HK-2 (cell line): ENCODE data around the gene F2.

Experiments used
- DNase-seq: peaks from one replicate; pipeline ENCODE4 v3.0.0-alpha.2; 2018; ENCODE audit not compliant: unreplicated experiment

F2 gene

DNA sequence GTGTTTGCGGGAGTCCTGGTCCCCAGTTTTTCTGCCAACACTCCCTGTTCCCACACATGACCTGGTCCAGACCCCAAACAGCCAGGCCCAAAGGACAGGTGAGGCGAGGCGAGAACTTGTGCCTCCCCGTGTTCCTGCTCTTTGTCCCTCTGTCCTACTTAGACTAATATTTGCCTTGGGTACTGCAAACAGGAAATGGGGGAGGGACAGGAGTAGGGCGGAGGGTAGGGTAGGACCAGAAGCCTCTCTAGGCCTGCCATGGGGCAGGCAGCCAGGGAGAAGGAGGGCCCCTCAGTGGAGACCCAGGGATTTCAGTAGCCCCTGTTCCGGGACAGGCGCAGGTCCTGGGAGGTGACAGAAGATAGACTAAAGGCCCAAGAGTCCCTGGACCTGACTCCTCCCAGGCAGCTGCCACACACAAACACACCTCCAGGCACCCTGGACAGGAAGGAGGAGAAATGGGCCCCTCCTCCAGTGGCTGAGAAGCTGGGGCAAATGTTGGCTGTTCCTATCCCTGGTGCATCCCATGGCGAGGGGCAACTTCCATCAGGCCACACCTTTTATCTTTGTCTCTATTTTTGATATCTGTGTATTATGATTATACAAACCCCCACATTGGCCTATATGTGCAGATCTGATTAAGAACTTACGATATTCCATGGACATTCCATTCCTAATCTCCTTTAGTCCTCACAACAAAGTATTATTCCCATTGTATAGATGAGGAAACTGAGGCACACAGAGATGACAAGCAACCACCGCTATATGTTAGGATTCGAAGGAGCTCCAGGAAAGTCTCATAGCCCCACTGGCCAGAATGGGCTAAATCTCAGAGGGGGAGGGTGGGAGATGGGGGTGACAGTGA, 626 bp upstream of the F2 start:
- DNase-seq: no peak

DNA sequence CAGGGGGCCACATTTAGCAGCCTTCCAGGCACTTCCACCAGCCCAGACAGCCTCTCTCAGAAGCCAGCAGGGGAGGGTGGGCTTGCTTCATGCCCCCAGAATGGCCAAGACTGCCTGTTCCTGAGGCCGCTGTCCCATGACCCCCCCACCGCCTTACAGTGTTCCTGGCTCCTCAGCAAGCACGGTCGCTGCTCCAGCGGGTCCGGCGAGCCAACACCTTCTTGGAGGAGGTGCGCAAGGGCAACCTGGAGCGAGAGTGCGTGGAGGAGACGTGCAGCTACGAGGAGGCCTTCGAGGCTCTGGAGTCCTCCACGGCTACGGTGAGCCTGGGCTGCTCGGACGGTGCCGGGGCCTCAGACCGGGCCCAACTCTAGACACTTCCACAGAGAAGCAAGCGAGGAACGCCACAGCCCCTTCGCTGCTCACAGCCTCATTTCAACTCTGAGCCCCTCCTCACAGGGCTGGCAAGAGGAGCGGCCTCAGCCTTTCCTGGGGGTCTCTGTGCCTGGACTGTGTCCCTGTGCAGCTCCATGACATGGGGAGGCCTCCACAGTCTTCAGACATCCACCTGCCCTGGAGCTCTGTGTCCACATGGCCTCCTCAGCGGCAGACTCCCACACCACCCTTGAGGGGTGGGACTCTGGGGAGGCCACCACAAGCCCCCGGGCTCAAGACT, 668 bp downstream of the F2 start:
- no peak for DNase-seq

DNA sequence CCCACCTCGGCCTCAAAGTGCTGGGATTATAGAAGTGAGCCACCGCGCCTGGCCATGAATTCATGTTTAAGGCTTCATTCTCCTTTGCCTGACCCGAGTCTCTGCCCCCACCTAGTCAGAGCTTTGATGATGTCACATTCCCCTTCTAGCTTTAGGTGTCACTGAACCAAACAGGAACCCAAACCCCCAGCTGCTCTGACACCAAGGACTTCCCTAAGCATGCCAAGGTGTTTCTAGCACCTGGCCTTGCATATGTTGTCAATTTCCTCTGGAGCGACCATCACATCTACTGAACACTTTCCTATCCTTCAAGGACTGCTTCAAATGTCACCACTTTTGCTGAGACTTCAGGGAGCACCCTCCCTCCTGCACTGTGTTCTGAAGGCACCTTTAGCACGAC, 2.3 kb downstream of the F2 start:
- DNase-seq: no peak

DNA sequence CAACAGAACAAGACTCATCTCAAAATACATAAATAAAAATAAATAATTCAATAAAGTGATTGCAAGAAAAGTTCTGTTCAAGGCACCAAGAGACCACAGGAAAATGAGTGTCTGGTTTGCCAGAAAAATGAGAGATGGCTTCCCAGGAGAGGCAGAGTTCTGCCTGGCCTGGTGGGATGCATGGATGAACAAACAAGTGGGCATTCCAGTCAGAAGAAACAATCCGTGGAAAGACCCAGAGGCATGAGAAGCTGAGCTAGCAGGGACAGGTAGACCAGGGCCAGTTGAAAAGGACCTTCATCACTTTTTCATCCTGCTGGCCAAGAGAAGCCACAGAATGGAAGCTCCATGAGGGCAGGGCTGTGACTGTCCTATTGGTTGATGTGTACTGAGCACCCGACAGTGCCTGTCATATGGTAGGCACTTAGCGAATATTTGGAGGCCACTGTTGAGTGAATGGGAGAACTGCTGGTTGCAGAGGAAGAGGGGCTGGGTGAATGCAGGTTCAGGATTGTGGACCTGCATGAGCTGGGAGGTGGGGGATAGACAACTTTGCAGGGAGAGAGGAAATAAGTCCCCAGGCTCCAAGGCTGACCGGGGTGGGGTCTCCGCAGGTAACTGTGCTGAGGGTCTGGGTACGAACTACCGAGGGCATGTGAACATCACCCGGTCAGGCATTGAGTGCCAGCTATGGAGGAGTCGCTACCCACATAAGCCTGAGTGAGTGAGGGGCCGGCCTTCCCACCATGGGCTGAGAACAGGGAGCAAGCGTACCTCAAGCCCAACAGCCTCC, 3.7 kb downstream of the F2 start:
- no peak for DNase-seq

DNA sequence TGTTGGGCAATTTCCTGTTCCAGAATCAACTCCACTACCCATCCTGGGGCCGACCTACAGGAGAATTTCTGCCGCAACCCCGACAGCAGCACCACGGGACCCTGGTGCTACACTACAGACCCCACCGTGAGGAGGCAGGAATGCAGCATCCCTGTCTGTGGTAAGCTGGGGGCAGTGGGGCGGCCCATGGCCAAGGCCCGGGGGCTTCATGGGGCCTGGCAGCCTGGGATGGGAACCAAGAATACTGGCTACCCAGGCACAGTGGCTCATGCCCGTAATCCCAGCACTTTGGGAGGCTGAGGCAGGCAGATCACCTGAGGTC, 4.3 kb downstream of the F2 start:
- DNase-seq: no peak

DNA sequence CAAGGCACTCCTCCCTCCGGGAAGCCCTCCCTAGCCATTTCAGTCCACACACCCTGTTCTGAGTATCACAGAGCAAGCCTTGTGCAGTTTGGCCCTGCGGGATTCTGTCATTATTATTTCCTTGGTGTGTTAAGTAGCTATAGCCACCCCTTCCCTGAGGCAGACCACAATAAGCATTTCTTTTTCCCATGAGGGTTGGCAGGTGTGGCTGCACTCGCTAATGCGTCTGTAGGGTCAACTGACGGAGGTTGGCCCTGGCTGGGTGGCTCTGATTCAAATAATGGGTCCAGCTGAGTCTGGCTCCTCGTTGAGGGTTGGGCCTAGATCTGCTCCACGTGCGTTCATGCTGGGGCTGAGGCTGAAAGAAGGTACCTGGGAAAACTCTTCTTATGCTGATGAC, 5.1 kb downstream of the F2 start:
- no peak for DNase-seq

DNA sequence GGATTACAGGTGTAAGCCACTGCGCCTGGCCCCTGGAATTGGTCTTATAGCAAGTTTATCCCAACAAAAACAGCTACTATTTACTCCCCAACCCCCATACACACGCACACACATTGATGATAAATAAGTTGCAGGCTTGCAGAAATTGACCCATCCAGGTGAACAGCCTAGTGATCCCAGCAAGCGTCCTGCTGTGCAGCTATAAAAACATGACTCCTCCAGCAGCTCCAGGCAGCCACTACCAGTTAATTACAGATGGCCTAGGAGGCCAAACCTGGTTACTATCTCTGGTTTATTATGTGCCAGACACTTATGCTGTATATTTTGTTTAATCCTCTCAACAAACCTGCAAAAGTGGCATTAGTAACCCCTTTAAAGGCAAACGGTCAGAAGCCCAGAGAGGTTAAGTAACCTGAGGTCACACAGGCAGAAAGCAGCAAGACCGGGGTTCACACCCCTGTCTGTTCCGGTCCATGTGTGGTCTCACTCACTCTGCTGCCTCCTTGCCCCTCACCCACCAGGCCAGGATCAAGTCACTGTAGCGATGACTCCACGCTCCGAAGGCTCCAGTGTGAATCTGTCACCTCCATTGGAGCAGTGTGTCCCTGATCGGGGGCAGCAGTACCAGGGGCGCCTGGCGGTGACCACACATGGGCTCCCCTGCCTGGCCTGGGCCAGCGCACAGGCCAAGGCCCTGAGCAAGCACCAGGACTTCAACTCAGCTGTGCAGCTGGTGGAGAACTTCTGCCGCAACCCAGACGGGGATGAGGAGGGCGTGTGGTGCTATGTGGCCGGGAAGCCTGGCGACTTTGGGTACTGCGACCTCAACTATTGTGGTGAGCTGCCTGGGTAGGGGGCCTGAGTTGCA, 6.6 kb downstream of the F2 start:
- no peak for DNase-seq

DNA sequence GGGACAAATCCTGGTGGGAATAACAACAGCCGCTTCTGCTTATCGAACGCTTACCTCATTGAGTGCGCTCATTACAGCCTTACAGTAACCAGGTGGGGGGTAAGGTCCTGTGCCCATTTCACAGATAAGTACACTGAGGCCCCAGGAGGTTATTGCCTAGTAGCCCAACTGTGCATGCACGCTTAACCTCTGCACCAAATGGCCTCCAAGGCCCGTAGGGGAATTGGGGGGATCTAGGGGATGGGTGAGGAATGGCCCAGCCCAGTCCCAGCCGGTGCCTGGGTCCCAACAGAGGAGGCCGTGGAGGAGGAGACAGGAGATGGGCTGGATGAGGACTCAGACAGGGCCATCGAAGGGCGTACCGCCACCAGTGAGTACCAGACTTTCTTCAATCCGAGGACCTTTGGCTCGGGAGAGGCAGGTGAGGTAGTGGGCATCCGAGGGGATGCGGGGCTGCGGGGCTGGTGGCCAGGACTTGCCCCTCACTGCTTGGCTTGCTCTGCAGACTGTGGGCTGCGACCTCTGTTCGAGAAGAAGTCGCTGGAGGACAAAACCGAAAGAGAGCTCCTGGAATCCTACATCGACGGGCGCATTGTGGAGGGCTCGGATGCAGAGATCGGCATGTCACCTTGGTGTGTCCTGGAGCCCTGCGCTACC, 7.3 kb downstream of the F2 start:
- DNase-seq: no peak

DNA sequence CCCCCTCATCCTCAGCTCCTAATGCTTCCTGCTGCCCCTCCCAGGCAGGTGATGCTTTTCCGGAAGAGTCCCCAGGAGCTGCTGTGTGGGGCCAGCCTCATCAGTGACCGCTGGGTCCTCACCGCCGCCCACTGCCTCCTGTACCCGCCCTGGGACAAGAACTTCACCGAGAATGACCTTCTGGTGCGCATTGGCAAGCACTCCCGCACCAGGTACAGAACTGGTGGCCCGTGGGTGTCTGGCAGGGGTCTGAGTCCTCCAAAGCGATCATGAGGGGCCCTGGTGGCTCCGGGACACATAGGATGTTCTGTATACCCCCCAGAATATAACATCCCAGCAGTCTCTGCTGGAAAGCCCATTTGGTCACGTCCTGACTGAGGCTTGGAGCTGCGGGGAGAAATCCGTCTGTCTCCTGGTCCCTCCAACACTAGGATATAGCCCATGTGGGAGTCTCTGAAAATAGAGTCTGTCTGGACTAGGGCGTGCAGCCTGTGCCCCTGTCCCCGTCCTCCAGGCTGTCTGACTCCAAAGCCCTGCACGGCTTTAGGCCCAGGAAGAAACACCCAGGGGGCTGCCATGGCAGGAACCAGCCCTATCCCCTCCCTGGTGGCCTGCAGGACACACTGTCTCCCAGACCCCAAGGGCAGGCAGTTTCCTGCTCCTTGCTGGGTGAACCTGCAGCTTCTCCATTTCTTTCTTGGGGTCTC, 9.1 kb downstream of the F2 start:
- DNase-seq: no peak

DNA sequence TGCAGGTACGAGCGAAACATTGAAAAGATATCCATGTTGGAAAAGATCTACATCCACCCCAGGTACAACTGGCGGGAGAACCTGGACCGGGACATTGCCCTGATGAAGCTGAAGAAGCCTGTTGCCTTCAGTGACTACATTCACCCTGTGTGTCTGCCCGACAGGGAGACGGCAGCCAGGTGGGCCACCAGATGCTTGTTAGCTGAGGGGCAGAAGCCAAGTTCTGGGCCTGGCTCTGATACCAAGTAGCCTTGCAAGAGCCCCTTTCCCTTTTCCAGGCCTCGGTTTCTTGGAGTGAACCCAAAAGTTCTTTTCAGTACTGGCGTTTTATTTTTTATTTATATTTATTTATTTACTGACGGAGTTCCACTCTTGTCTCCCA, 9.6 kb downstream of the F2 start:
- DNase-seq: no peak

DNA sequence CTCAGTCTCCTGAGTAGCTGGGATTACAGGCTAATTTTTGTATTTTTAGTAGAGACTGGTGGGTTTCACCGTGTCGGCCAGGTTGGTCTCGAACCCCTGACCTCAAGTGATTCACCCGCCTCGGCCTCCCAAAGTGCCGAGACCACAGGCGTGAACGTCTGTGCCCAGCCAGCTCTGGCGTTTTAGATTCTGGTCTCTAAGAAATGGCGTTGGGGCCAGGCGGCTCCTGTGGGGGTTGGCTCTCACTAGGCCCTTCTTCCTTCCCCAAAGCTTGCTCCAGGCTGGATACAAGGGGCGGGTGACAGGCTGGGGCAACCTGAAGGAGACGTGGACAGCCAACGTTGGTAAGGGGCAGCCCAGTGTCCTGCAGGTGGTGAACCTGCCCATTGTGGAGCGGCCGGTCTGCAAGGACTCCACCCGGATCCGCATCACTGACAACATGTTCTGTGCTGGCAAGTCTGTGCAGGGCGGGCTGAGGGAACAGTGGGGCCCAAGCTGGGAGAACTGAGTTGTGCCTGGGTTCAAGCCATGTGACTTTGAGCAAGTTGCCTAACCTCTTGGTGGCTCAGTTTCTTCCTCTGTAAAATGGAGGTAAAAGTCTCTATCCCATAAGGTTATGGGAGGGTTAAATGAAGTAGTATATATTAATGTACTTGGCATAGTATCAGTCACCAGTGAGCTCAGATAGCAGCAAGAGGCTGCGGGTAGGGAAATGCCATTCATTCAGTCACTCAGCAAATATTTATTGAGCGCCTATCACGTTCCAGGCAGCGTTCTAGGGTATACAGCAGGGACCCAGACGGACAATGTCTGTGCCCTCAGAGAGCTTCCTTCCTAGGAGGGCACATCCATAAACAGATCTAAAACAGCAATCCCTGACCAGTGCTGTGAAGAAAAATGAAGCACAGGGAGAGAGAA, 10.4 kb downstream of the F2 start:
- DNase-seq: no peak

DNA sequence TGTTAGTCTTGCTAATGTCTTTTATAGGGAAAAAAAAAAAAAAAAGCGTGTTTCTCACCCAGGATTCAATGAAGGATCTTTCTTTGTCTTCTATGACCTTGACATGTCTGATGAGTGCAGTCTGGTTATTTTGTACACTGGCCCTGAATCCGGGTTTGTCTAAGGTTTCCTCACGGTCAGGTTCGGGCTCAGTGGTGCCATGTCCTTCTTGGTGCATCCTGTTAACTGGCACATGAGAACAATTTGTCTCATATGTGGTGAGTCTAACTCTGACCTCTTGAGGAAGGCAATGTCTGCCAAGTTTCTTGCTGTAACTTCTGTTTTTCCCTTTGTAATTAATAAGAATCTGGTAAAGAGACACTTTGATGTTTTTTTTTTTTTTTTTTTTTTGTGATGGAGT, 12.5 kb downstream of the F2 start:
- no peak for DNase-seq

DNA sequence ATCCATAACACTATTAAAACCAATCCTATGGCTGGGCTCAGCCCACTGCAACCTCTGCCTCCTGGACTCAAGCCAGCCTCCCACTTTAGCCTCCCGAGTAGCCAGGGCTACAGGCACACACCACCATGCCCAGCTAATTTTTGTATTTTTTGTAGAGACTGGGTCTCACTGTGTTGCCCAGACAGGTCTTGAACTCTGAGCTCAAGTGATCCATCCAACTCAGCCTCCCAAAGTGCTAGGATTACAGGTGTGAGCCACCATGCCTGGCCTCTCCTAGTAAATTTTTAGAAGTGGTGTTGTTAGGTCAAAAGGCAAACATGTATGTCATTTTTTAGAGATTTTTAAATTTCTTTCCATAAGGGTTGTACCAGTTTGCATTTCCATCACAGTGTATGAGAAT, 14.2 kb downstream of the F2 start:
- DNase-seq: no peak

DNA sequence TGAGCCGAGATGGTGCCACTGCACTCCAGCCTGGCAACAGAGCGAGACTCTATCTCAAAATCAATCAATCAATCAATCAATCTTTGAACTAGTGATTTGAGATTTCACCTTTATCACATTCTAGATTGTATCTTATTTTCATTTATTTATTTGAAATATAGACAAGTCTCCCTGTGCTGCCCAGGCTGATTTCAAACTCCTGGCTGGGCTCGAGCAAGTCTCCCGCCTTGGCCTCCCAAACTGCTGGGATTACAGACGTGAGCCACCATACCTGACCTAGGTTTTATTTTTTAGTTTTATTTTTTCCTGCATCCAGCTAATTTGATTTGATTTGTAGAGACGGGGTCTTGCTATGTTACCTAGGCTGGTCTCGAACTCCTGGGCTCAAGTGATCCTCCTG, 17.1 kb downstream of the F2 start:
- DNase-seq: no peak

DNA sequence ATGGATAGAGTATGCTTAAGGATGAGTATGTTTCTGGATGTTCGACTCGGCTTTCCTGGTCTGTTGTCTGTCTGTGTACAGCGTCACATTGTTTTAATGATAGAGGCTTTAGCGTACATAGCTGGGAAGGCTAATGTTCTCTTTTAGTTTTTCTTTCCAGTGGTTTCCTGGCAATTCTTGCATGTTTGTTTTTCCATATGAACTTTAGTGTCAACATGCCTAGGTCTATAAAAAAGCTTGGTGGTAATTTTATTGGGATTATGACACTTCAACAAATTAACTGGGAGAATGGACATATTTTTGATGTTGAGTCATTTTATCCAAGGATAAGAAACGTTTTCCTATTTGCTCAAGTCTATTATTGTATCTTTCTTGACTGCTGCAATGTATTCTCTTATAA, 17.6 kb downstream of the F2 start:
- no peak for DNase-seq

DNA sequence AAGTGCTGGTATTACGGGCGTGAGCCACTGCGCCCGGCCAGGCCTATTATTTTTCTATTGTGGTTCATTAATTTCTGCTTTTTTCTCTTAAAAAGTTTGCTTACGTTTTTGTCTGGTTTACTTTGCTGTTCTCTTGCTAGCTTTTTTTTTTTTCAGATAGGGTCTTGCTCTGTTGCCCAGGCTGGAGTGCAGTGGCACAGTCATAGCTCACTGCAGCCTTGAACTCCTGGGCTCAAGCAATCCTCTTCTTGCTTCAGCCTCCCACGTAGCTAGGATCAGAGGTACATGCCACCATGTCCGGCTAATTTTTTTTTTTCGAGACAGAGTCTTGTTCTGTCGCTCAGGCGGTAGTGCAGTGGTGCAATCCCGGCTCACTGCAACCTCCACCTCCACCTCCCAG, 18.7 kb downstream of the F2 start:
- DNase-seq: no peak

DNA sequence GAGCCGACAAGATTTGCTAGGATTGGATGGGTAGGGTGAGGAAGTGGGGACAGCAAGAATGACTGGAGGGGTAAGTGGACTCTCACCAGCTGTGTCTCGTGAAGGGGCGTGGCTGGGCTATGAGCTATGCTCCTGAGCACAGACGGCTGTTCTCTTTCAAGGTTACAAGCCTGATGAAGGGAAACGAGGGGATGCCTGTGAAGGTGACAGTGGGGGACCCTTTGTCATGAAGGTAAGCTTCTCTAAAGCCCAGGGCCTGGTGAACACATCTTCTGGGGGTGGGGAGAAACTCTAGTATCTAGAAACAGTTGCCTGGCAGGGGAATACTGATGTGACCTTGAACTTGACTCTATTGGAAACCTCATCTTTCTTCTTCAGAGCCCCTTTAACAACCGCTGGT, 19.9 kb downstream of the F2 start:
- DNase-seq: no peak

DNA sequence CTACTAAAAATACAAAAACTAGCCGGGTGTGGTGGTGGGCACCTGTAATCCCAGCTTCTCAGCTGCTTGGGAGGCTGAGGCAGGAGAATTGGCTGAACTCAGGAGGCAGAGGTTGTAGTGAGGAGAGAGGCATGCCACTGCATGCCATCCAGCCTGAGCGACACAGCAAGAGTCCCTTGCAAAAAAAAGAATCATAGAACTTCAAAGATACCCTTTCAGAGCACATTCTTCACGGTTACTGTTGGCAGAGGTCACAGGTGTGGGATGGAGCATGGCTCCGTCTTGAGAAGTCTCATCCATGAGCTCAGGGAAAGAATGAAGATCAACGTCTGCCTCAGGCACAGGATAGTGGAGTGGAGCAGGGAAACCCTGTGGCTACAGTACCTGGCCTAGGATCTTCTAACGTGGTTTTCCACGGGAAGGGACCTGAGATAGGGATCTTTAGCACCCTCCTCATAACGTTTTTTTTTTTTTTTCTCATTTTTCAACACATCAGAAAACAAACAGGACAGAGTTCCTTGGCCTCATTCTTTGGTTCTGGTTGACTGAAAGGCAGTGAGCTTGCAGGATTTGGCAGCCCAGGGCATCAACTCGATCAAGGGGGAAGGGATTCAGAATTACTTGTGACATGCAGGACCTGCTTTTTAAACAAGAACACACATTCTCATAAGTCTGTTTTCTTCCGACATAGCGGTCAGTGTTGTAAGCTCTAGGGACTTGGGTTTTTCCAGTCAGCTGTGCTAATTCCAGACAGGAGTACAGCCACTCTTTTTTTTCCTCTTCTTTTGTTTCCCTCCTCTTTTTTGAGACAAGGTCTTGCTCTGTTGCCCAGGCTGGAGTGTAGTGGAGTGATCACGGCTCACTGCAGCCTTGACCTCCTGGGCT, 22.8 kb downstream of the F2 start:
- no peak for DNase-seq

DNA sequence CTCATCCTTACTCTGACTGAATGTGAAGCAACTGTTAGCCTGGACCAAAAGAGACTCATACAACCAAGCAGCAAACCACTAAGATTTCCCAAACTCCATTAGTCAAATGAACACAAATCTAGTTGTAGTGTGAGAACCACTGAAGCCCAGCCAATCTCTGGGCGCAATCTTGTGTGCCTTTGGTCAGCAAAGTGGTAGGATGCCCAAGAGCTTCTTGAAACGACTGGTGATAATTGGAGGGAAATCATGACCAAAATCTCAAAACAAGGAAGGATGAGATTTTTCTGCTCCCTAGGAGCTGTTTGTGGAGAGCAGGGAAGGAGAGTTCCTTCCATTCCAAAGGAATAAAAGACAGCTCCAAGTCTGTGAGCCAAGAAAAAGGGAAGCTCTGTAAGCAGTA, 24.0 kb downstream of the F2 start:
- no peak for DNase-seq
